Spleen (tissue), 13 donors: Measurements from ENCODE around the gene COG8. TPM values are rescaled to one million over a fixed set of nuclear protein-coding genes. Genes with fewer than 3 reads are reported as not detected.
A peak's percentile ranks its signal among the peaks of the same experiment; 100 is the strongest.

ENCODE experiments used
- DNase-seq: peaks from one replicate; pipeline ENCODE4 v3.0.0-alpha.2; 2020
- H3K27ac ChIP-seq, 8 donors: fragments of 200-600 bp; sonication (generic) in 7 of 8; 1 replicate in 4 of 8; 2 replicates in 4 of 8; pipeline versions ENCODE4 v1.5.0 to v1.8.0; 2016 to 2021; ENCODE audit warnings: inconsistent platforms in 4 of 8, mild to moderate bottlenecking in 4 of 8, moderate library complexity in 1 of 8
- H3K27me3 ChIP-seq, 7 donors: fragments of 200-600 bp; sonication (generic) in 6 of 7; replicated peaks in 1 of 7; 1 replicate in 4 of 7; 2 replicates in 3 of 7; pipeline versions ENCODE4 v1.5.0 to v1.8.0; 2016 to 2021; ENCODE audit warnings: inconsistent platforms in 3 of 7, mild to moderate bottlenecking in 1 of 7
- H3K36me3 ChIP-seq, 6 donors: fragments of 200-600 bp; sonication (generic) in 5 of 6; 1 replicate in 4 of 6; 2 replicates in 2 of 6; pipeline versions ENCODE4 v1.5.0 to v1.8.0; 2016 to 2021; ENCODE audit warnings: inconsistent platforms in 2 of 6
- H3K4me1 ChIP-seq, 6 donors: fragments of 200-600 bp; sonication (generic) in 5 of 6; 1 replicate in 3 of 6; 2 replicates in 3 of 6; pipeline versions ENCODE4 v1.5.0 to v1.8.0; 2016 to 2021; ENCODE audit warnings: inconsistent platforms in 3 of 6
- H3K4me3 ChIP-seq, 8 donors: fragments of 200-600 bp; sonication (generic) in 7 of 8; 1 replicate in 4 of 8; 2 replicates in 4 of 8; pipeline versions ENCODE4 v1.5.0 to v1.8.0; 2016 to 2021; ENCODE audit warnings: inconsistent platforms in 4 of 8, mild to moderate bottlenecking in 4 of 8, moderate library complexity in 2 of 8
- H3K9me3 ChIP-seq, 8 donors: fragments of 200-600 bp; sonication (generic) in 7 of 8; 1 replicate in 4 of 8; 2 replicates in 4 of 8; pipeline versions ENCODE4 v1.5.0 to v1.8.0; 2016 to 2021; ENCODE audit warnings: inconsistent platforms in 4 of 8
- CTCF ChIP-seq, 11 experiments: fragments of 200-600 bp in 7 of 11; fragments of 450-650 bp in 4 of 11; sonication (generic) in 4 of 11; IDR thresholded peaks in 8 of 11; conservative IDR thresholded peaks in 3 of 11; 1 replicate in 7 of 11; 2 replicates in 4 of 11; pipeline versions ENCODE4 v1.4.0 to v1.8.0; 2016 to 2021; ENCODE audit warnings: antibody characterized with exemption in 11 of 11, inconsistent platforms in 4 of 11, mild to moderate bottlenecking in 1 of 11
- POLR2A ChIP-seq, 3 donors: fragments of 450-650 bp; IDR thresholded peaks; one replicate each; pipeline ENCODE4 v1.5.1; 2017; ENCODE audit warnings: antibody characterized with exemption in 3 of 3, mild to moderate bottlenecking in 1 of 3
- POLR2AphosphoS5 ChIP-seq, 3 donors: sonication (generic); formaldehyde crosslinking; IDR thresholded peaks; one replicate each; pipeline ENCODE4 v1.5.1; 2017; ENCODE audit warnings: antibody characterized with exemption in 3 of 3
- WGBS, 5 donors: extraction: QIAGEN DNeasy Blood & Tissue Kit in 3 of 5; methylation state at CpG; one replicate each; pipeline versions ENCODE4 v1.1.5 to v1.1.7; 2013 to 2018; 5-methylcytosine and 5-hydroxymethylcytosine counted together
- intact Hi-C: fragments of 100-400 bp; cut with DNase I; formaldehyde crosslinking; loops from one replicate; pipeline ENCODE4 v1.15.0; 2023; ENCODE audit warnings: low total_unique reads
- long read RNA-seq, 2 donors: transcript quantifications; one replicate each; lab custom pipeline, GENCODE V29; 2026
- polyA plus RNA-seq, 3 donors: library from polyadenylated mRNA; stranded (reverse); fragments of 200-250 nt; gene quantifications; one replicate each; pipeline ENCODE4 v1.2.1, GENCODE V29; 2013
- total RNA-seq, 7 donors: library from RNA; depleted of rRNA in 3 of 7; stranded (reverse); fragments of >200 nt in 3 of 7; fragmentation: NEBNext Ultra II Directional in 4 of 7; extraction: Animal tissue kit (Norgen Biotek cat#: 25700) in 4 of 7; gene quantifications; one replicate each; pipeline versions ENCODE4 v1.1.0 to v1.2.1, GENCODE V29; 2016 to 2021
- donor health status: healthy with polysubstance abuse.
- donor health status: DM: no; HTN: no; CAD: no; lungs with moderate emphysema.
- donor health status: DM: no; HTN: no; CAD: no.
- donor health status: Bipolar disorder and iron deficiency.
- donor health status: healthy.
- donor health status: DM: no; HTN: no; CAD: no.
- donor health status: DM: yes; HTN: yes; CAD: no.

The COG8 gene, protein sequence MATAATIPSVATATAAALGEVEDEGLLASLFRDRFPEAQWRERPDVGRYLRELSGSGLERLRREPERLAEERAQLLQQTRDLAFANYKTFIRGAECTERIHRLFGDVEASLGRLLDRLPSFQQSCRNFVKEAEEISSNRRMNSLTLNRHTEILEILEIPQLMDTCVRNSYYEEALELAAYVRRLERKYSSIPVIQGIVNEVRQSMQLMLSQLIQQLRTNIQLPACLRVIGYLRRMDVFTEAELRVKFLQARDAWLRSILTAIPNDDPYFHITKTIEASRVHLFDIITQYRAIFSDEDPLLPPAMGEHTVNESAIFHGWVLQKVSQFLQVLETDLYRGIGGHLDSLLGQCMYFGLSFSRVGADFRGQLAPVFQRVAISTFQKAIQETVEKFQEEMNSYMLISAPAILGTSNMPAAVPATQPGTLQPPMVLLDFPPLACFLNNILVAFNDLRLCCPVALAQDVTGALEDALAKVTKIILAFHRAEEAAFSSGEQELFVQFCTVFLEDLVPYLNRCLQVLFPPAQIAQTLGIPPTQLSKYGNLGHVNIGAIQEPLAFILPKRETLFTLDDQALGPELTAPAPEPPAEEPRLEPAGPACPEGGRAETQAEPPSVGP
- total RNA-seq, result 10 to 100 TPM; 29.9 to 54.3 (median 38.4) TPM
- polyA plus RNA-seq, result 10 to 100 TPM; 13.8 to 21.5 (median 14.5) TPM
- long read RNA-seq, donor 1, full-length matches to known transcripts, result 7 of 21 reads
- long read RNA-seq, donor 1, partial matches to known transcripts, result 14 of 21 reads
- long read RNA-seq, donor 1, other reads (novel, unspliced or antisense), result 0 of 21 reads
- long read RNA-seq, donor 2, full-length matches to known transcripts, result 6 of 6 reads
- long read RNA-seq, donor 2, partial matches to known transcripts, result 0 of 6 reads
- long read RNA-seq, donor 2, other reads (novel, unspliced or antisense), result 0 of 6 reads

- Histone ChIP-seq H3K4me3 (peak within 1 kb of the TSS; percentile 74 to 97 (median 90)), H3K36me3 (peaks cover 0 to 62% (median 56%) of the 10 kb centered on the region in 6 donors), H3K4me1 (peaks cover 21 to 68% (median 38%) of the 10 kb centered on the region in 6 donors), H3K9me3 (no peaks in the 10 kb centered on the region), H3K27me3 (no peaks in the 10 kb centered on the region), H3K27ac (peak within 1 kb of the TSS; percentile 83 to 97 (median 92))
- intact Hi-C loops, result no loop called here
- WGBS, 5 donors, result 0% methylated on average over 47 to 77 of the region's 77 CpGs
- DNase-seq, result peak; percentile 97
- TF ChIP-seq POLR2A (IDR thresholded peaks at IDR 0.05) (peak in 1 of 3 donors; percentile 14), CTCF (IDR thresholded peaks at IDR 0.05 in 8 of 11, conservative IDR thresholded peaks at IDR 0.05 in 3 of 11) (peak; percentile 84 to 98 (median 94)), POLR2AphosphoS5 (IDR thresholded peaks at IDR 0.05) (peak; percentile 91 to 96 (median 94))
These were observed at the start of gene COG8, which contains the start of gene NIP7 for GRCh38 chr16:69339289-69340094. Gene COG8 (minus strand): TSS chr16:69339564. CDS start chr16:69339552, 12 bp downstream. Gene NIP7 (plus strand): TSS chr16:69339772. CDS start chr16:69339830, 58 bp downstream.

DNA sequence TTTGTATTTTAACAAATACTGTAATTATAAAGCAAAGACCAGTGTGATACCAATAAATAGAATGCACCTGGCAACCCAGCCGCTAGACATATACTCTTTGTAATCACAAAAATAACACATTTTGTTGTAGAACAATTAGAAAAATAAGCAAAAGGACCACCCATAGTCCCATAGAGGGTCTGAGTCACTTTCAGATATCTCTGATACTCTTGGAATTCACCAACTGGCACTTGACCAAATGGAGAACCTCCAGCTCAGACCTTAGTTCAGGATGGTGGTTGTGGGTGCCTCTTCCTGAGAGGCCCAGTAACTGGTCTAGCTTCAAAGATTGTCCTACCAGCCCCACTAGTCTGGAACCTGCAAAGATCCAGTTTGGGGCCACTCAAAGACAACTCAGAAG, 47.2 kb upstream of the COG8 start:
- intact Hi-C loops, result no loop called here
- peaks cover 11 to 45% (median 40%) of the 10 kb centered on the region in 6 donors for H3K4me1 ChIP-seq
- peak overlapping the region in 5 of 8 donors; percentile 59 to 78 (median 65) for H3K4me3 ChIP-seq
- no peaks in the 10 kb centered on the region for H3K9me3 ChIP-seq
- H3K27me3 ChIP-seq, result no peaks in the 10 kb centered on the region
- TF ChIP-seq POLR2A (IDR thresholded peaks at IDR 0.05), result no peak
- no peak for TF ChIP-seq POLR2AphosphoS5 (IDR thresholded peaks at IDR 0.05)
- TF ChIP-seq CTCF (IDR thresholded peaks at IDR 0.05 in 8 of 11, conservative IDR thresholded peaks at IDR 0.05 in 3 of 11), result no peak
- DNase-seq, result no peak
- peak overlapping the region in 5 of 8 donors; percentile 93 to 97 (median 94) for H3K27ac ChIP-seq
- H3K36me3 ChIP-seq, result peaks cover 0 to 28% (median 24%) of the 10 kb centered on the region in 6 donors
- WGBS, 5 donors, result 94 to 100% (median 96%) methylated on average over 1 of the region's 1 CpG

GRCh38 chr16:69384974-69385373, 45.6 kb upstream of the COG8 start:
- H3K9me3 ChIP-seq, result no peaks in the 10 kb centered on the region
- peak overlapping the region; percentile 27 to 82 (median 64) for H3K4me3 ChIP-seq
- WGBS, 5 donors, result 1 to 6% (median 5%) methylated on average over 6 of the region's 6 CpGs
- H3K27me3 ChIP-seq, result no peaks in the 10 kb centered on the region
- intact Hi-C loops, result no loop called here
- peaks cover 0 to 44% (median 37%) of the 10 kb centered on the region in 6 donors for H3K36me3 ChIP-seq
- DNase-seq, result no peak
- TF ChIP-seq POLR2A (IDR thresholded peaks at IDR 0.05) (no peak), CTCF (IDR thresholded peaks at IDR 0.05 in 8 of 11, conservative IDR thresholded peaks at IDR 0.05 in 3 of 11) (no peak), POLR2AphosphoS5 (IDR thresholded peaks at IDR 0.05) (no peak)
- H3K27ac ChIP-seq, result peak overlapping the region; percentile 81 to 97 (median 94)
- peaks cover 15 to 61% (median 47%) of the 10 kb centered on the region in 6 donors for H3K4me1 ChIP-seq
